ENCODE measurements around the gene CHN1. TPM values are rescaled to one million over a fixed set of nuclear protein-coding genes. Genes with fewer than 3 reads are reported as not detected.

CHN1 gene
- total RNA-seq, 4 donors from 2014 or later: 5.8 to 24.7 (median 9.3) TPM

DNA sequence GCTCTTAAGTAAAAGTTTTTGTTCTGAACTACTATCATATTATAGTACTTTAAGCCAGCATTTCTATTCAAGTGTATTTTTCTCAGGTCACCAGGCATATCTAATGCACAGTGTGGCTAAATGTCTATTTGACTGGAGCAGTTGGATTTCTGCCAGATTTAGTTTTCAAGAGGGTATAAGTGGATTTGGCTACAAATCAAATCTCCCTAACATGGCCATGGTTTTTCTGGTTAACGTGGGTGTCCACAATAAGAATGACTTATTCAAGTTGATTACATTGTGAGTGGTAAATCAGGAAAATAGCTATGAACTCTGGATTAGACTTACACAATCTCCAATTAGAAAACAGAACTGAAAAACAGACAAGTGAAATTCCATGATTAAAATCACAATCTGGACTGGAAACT, 5.7 kb upstream of the CHN1 start:
- no peak for TF ChIP-seq CTCF (IDR thresholded peaks at IDR 0.05; ENCODE audit: low read depth)

GRCh38 chr2:175009917-175010621, 4.9 kb upstream of the CHN1 start:
- TF ChIP-seq CTCF (IDR thresholded peaks at IDR 0.05; ENCODE audit: low read depth): no peak

DNA sequence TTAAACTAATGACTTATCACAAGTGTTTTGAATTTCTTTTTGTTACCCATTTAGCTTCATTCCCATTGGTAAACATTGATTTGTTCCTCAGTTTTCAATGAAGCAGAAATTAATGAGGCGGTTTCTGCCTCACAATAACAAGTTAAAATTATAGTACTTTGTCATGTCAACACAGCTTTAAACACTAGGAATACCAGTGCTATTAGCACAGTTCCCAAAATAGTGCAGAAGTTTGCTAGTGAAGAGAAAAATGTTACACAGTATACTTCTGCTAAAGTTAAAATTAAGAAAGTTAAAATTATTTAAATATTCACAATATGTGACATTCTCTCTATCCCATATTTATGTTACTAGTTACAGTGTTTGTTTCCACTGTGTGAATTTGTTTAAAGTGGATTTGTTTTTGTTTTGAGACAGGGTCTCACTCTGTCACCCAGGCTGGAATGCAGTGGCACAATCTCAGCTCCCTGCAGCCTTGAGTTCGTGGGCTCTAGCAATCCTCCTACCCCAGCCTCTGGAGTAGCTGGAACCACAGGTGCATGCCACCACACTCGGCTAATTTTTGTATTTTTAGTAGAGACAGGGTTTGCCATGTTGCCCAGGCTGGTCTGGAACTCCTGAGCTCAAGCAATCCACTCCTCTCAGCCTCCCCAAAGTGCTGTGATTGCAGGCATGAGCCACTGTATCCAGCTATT, 3.8 kb upstream of the CHN1 start:
- TF ChIP-seq CTCF (IDR thresholded peaks at IDR 0.05; ENCODE audit: low read depth): no peak

GRCh38 chr2:175008009-175008408, 2.8 kb upstream of the CHN1 start:
- no peak for TF ChIP-seq CTCF (IDR thresholded peaks at IDR 0.05; ENCODE audit: low read depth)

DNA sequence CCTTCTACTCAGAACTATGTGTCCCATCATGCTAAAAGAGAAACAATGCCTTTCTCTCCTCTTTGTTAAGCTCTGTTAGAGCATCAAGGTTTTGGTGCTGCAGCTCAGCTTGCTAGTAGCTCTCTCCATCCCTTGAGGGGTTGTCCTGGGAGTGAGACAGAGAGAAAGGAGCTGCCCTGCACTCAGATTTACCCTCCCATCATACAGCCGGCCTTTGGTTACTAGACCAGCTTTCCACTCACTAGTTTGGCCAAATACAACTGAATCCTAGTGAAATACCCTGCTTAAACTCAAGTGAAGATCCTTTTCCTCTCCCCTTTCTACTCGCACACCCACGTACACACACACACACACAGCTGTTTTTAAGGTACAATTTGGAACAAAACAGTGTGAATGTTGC, 2.3 kb upstream of the CHN1 start:
- TF ChIP-seq CTCF (IDR thresholded peaks at IDR 0.05; ENCODE audit: low read depth): no peak

GRCh38 chr2:175006281-175006680, 1.1 kb upstream of the CHN1 start:
- no peak for TF ChIP-seq CTCF (IDR thresholded peaks at IDR 0.05; ENCODE audit: low read depth)

GRCh38 chr2:175005733-175006264, 618 bp upstream of the CHN1 start:
- no peak for TF ChIP-seq CTCF (IDR thresholded peaks at IDR 0.05; ENCODE audit: low read depth)

Data from subcutaneous adipose tissue (tissue), 4 donors.